H1 (cell line): ENCODE data around the gene WDR90. TPM values are rescaled to one million over a fixed set of nuclear protein-coding genes. Genes with fewer than 3 reads are reported as not detected.
A peak's percentile ranks its signal among the peaks of the same experiment; 100 is the strongest.

Source experiments
- CTCF ChIA-PET: fragments of 300-600 bp; sonication (Branson Sonifier 250); formaldehyde crosslinking; loops from one replicate; lab custom pipeline; 2021; ENCODE audit not compliant: partially characterized antibody; lab: Charles Lee
- POLR2A ChIA-PET: fragments of 300-600 bp; sonication (Branson Sonifier 250); formaldehyde crosslinking; loops from one replicate; lab custom pipeline; 2021; ENCODE audit warnings: inconsistent platforms; ENCODE audit not compliant: partially characterized antibody; lab: Charles Lee
- DNase-seq, 2 experiments: peaks; one replicate each; pipeline versions ENCODE4 v3.0.0 to v3.0.0-alpha.2; 2010 to 2022; ENCODE audit warnings: low spot score in 2 of 2, low read depth in 1 of 2, mixed read lengths in 1 of 2
- FAIRE-seq: peaks from 2 replicates; lab custom pipeline; 2011; peaks lifted over from hg19 to GRCh38; lab: Jason Lieb, UNC
- H2AFZ ChIP-seq: 2 replicates; pipeline ENCODE4 v1.8.1; 2012; ENCODE audit warnings: low read length, inconsistent platforms
- H2AK5ac ChIP-seq: 2 replicates; pipeline ENCODE4 v1.6.1; 2013; ENCODE audit warnings: low read depth, low read length
- H2BK120ac ChIP-seq: replicated peaks from 2 replicates; pipeline ENCODE3; 2013; ENCODE audit warnings: low read depth, low read length, inconsistent platforms
- H2BK12ac ChIP-seq: 2 replicates; pipeline ENCODE4 v1.6.1; 2013; ENCODE audit warnings: low read depth, low read length
- H2BK15ac ChIP-seq: 2 replicates; pipeline ENCODE4 v1.6.1; 2013; ENCODE audit warnings: low read length
- H2BK20ac ChIP-seq: 2 replicates; pipeline ENCODE4 v1.6.1; 2013; ENCODE audit warnings: low read length
- H2BK5ac ChIP-seq: 2 replicates; pipeline ENCODE4 v1.6.1; 2013; ENCODE audit warnings: low read depth, low read length
- H3K14ac ChIP-seq: 2 replicates; pipeline ENCODE4 v1.6.1; 2013; ENCODE audit warnings: inconsistent platforms; ENCODE audit not compliant: insufficient read length
- H3K18ac ChIP-seq: 2 replicates; pipeline ENCODE4 v1.6.1; 2013; ENCODE audit warnings: low read length; ENCODE audit errors: extremely low read depth
- H3K23ac ChIP-seq: 2 replicates; pipeline ENCODE4 v1.6.1; 2013; ENCODE audit warnings: inconsistent platforms; ENCODE audit not compliant: insufficient read length
- H3K23me2 ChIP-seq: 2 replicates; pipeline ENCODE4 v1.6.1; 2013; ENCODE audit warnings: low read depth, low read length
- H3K27ac ChIP-seq: 2 replicates; pipeline ENCODE4 v1.6.1; 2011; ENCODE audit warnings: low read depth, low read length, inconsistent platforms
- H3K27me3 ChIP-seq, 4 experiments: replicated peaks in 1 of 4; 1 replicate in 1 of 4; 2 replicates in 3 of 4; pipeline versions ENCODE4 v1.6.1 to v1.8.1; 2011 to 2013; ENCODE audit warnings: low read length in 3 of 4, mild to moderate bottlenecking in 3 of 4, inconsistent platforms in 2 of 4, mixed read lengths in 2 of 4, moderate library complexity in 1 of 4; ENCODE audit not compliant: control insufficient read depth in 3 of 4, insufficient read depth in 3 of 4; ENCODE audit errors: extremely low read depth in 1 of 4
- H3K36me3 ChIP-seq, 4 experiments: 2 replicates each; pipeline versions ENCODE4 v1.6.1 to v1.8.1; 2011 to 2013; ENCODE audit warnings: mild to moderate bottlenecking in 4 of 4, low read length in 3 of 4, moderate library complexity in 2 of 4, control low read depth in 1 of 4, inconsistent platforms in 1 of 4; ENCODE audit not compliant: insufficient read depth in 4 of 4, control insufficient read depth in 2 of 4
- H3K4ac ChIP-seq: replicated peaks from 2 replicates; pipeline ENCODE3; 2013; ENCODE audit warnings: low read length, low read depth, mixed read lengths, inconsistent platforms; ENCODE audit not compliant: insufficient read length
- H3K4me1 ChIP-seq, 4 experiments: replicated peaks in 1 of 4; 1 replicate in 1 of 4; 2 replicates in 3 of 4; pipeline versions ENCODE4 v1.6.1 to v1.8.1; 2011 to 2013; ENCODE audit warnings: low read length in 3 of 4, inconsistent platforms in 2 of 4, mixed read lengths in 1 of 4; ENCODE audit not compliant: insufficient read depth in 4 of 4, control insufficient read depth in 3 of 4
- H3K4me2 ChIP-seq, 2 experiments: 2 replicates each; pipeline versions ENCODE4 v1.6.1 to v1.8.1; 2011 to 2013; ENCODE audit warnings: low read depth in 2 of 2, low read length in 2 of 2, control low read depth in 1 of 2, inconsistent platforms in 1 of 2, mild to moderate bottlenecking in 1 of 2; ENCODE audit not compliant: insufficient read depth in 1 of 2
- H3K4me3 ChIP-seq, 4 experiments: fragments of 200-600, 300-600 bp in 1 of 4; sonication (generic), shearing (Covaris generic), sonication (Bioruptor Twin) in 1 of 4; 2 replicates each; pipeline versions ENCODE4 v1.5.1 to v1.8.1; 2011 to 2016; ENCODE audit warnings: low read length in 4 of 4, low read depth in 3 of 4, control low read depth in 2 of 4, inconsistent platforms in 2 of 4, mild to moderate bottlenecking in 2 of 4, mixed read lengths in 1 of 4, moderate library complexity in 1 of 4; ENCODE audit not compliant: insufficient read depth in 2 of 4; ENCODE audit errors: extremely low read depth in 1 of 4
- H3K56ac ChIP-seq: replicated peaks from 2 replicates; pipeline ENCODE3; 2013; ENCODE audit warnings: low read depth, mild to moderate bottlenecking, mixed read lengths, low read length, inconsistent platforms; ENCODE audit not compliant: insufficient read length
- H3K79me1 ChIP-seq: 2 replicates; pipeline ENCODE4 v1.6.1; 2013; ENCODE audit warnings: low read depth, low read length, control low read depth
- H3K79me2 ChIP-seq, 2 experiments: 2 replicates each; pipeline versions ENCODE4 v1.6.1 to v1.8.1; 2012 to 2013; ENCODE audit warnings: low read length in 2 of 2, mild to moderate bottlenecking in 2 of 2, inconsistent platforms in 1 of 2; ENCODE audit not compliant: insufficient read depth in 2 of 2, control insufficient read depth in 1 of 2
- H3K9ac ChIP-seq, 4 experiments: replicated peaks in 1 of 4; 1 replicate in 1 of 4; 2 replicates in 3 of 4; pipeline versions ENCODE4 v1.6.1 to v1.8.1; 2011 to 2013; ENCODE audit warnings: low read depth in 3 of 4, low read length in 3 of 4, control low read depth in 2 of 4, mild to moderate bottlenecking in 2 of 4, moderate library complexity in 2 of 4, inconsistent platforms in 1 of 4; ENCODE audit errors: extremely low read depth in 1 of 4
- H3K9me3 ChIP-seq, 2 experiments: 2 replicates each; pipeline versions ENCODE4 v1.6.1 to v1.8.1; 2012 to 2013; ENCODE audit warnings: mild to moderate bottlenecking in 2 of 2, moderate library complexity in 2 of 2, control low read depth in 1 of 2, inconsistent platforms in 1 of 2, low read depth in 1 of 2, low read length in 1 of 2, mixed read lengths in 1 of 2; ENCODE audit not compliant: insufficient read depth in 2 of 2
- H4K20me1 ChIP-seq, 2 experiments: replicated peaks in 1 of 2; 2 replicates each; pipeline versions ENCODE3 to v1.8.1; 2011 to 2013; ENCODE audit warnings: inconsistent platforms in 2 of 2, low read length in 2 of 2, mild to moderate bottlenecking in 1 of 2; ENCODE audit not compliant: insufficient read depth in 2 of 2, control insufficient read depth in 1 of 2
- H4K5ac ChIP-seq: 2 replicates; pipeline ENCODE4 v1.6.1; 2013; ENCODE audit warnings: low read length, low read depth, mixed read lengths, inconsistent platforms; ENCODE audit not compliant: insufficient read length
- H4K8ac ChIP-seq: 2 replicates; pipeline ENCODE4 v1.8.0; 2013; ENCODE audit warnings: mild to moderate bottlenecking, moderate library complexity, low read length, inconsistent platforms; ENCODE audit not compliant: insufficient read depth; ENCODE audit errors: extremely low read depth
- H4K91ac ChIP-seq: replicated peaks from 2 replicates; pipeline ENCODE3; 2013; ENCODE audit warnings: low read length, mixed read lengths, inconsistent platforms; ENCODE audit not compliant: insufficient read length
- TBP ChIP-seq: IDR thresholded peaks from 2 replicates; pipeline ENCODE4 v1.6.1; 2011; ENCODE audit warnings: low read depth, low read length, improper control_type of control experiment
- WGBS, 2 experiments: shearing (Covaris generic) in 1 of 2; methylation state at CpG; one replicate each; pipeline versions ENCODE4 v1.1.6 to v1.1.7; 2013 to 2015; ENCODE audit warnings: low lambda C conversion rate in 2 of 2, mixed read lengths in 2 of 2, inconsistent platforms in 1 of 2, low coverage in 1 of 2, missing lambda C conversion rate in 1 of 2; ENCODE audit not compliant: insufficient replicate concordance in 2 of 2, insufficient coverage in 1 of 2, insufficient read length in 1 of 2; ENCODE audit errors: extremely low coverage in 1 of 2, missing lambda C conversion rate in 1 of 2; 5-methylcytosine and 5-hydroxymethylcytosine counted together
- polyA plus RNA-seq, 7 experiments: library from polyadenylated mRNA; depleted of rRNA in 3 of 7; stranded (reverse) in 5 of 7; unstranded in 2 of 7; fragments of >200 nt in 5 of 7; fragments of 200-250 nt in 2 of 7; gene quantifications; 1 replicate in 5 of 7; 2 replicates in 1 of 7; 4 replicates in 1 of 7; pipeline versions ENCODE4 v1.2.1 to v1.2.3, GENCODE V29; 2011 to 2013; ENCODE audit warnings: missing spikeins in 2 of 7, mixed read lengths in 2 of 7
- total RNA-seq: library from RNA; stranded (reverse); fragmentation: NEBNext Ultra II Directional; extraction: Animal tissue kit (Norgen Biotek cat#: 25700); gene quantifications from 2 replicates; pipeline ENCODE4 v1.2.1, GENCODE V29; 2021

Gene WDR90
- total and polyA plus RNA-seq, 2 of the 8 experiments (the other 6 are each of a cell fraction or from before 2014, with no cell fraction given), result 24.0 to 47.2 TPM

GRCh38 chr16:710500-711075 is 61.4 kb downstream of the WDR90 start:
- no peak overlapping the region for H3K23ac ChIP-seq
- H2BK5ac ChIP-seq, result no peak overlapping the region
- no peak overlapping the region for H3K4me2 ChIP-seq
- H4K8ac ChIP-seq, result peak overlapping the region; percentile 51
- no peak overlapping the region for H2BK12ac ChIP-seq
- H3K23me2 ChIP-seq, result peaks cover 16% of the 10 kb centered on the region; the same call in 1 of the 2 replicates
- H4K5ac ChIP-seq, result no peak overlapping the region
- no peak overlapping the region for H3K4ac ChIP-seq
- H3K18ac ChIP-seq, result no peak overlapping the region
- no peak overlapping the region for H2AK5ac ChIP-seq
- ChIA-PET CTCF (interaction anchor here (0.8 to 33.4 kb wide), 12 partner anchors 8 to 393 kb away, joined by 3 to 977 read pairs (median 4); partner anchors contain the start of genes ANTKMT, CCDC78, CHTF18 and CIAO3), POLR2A (interaction anchor here (1.1 to 20.9 kb wide), 5 partner anchors 9 to 91 kb away, joined by 4 to 353 read pairs (median 5); partner anchors contain the start of genes ANTKMT, CCDC78 and HAGHL)
- H3K4me1 ChIP-seq, result peaks cover 0 to 8% (median 5%) of the 10 kb centered on the region in 4 experiments; a peak in 3 of 7 replicates
- no peaks in the 10 kb centered on the region for H3K79me1 ChIP-seq
- no peak overlapping the region for H4K91ac ChIP-seq
- no peak overlapping the region for H3K56ac ChIP-seq
- no peak overlapping the region for H2BK20ac ChIP-seq
- no peaks in the 10 kb centered on the region for H3K79me2 ChIP-seq
- no peak overlapping the region for H3K9ac ChIP-seq
- 88% methylated on average over 20 of the region's 21 CpGs; no CpG with 5 or more reads in 1 of the 2 experiments for WGBS, 2 experiments
- no peaks in the 10 kb centered on the region for H3K9me3 ChIP-seq
- peak overlapping the region; percentile 61; the same call in 1 of the 2 replicates for H2BK15ac ChIP-seq
- H2BK120ac ChIP-seq, result no peak overlapping the region
- no peak overlapping the region for H2AFZ ChIP-seq
- no peak overlapping the region for H3K4me3 ChIP-seq
- peaks cover 20 to 66% (median 48%) of the 10 kb centered on the region in 4 experiments for H3K27me3 ChIP-seq
- H3K27ac ChIP-seq, result no peak overlapping the region
- no peaks in the 10 kb centered on the region for H3K36me3 ChIP-seq
- peaks cover 3 to 8% of the 10 kb centered on the region in 2 experiments for H4K20me1 ChIP-seq
- DNase-seq (no peak), FAIRE-seq (no peak)
- H3K14ac ChIP-seq, result no peak overlapping the region
- TF ChIP-seq TBP, result no peak
